ENCODE measurements around the gene POLR2B.

POLR2B gene

GRCh38 chr4:56940971-56941370, 37.7 kb upstream of the POLR2B start:
- H3K9ac ChIP-seq (ENCODE audit: low read length) = no peak overlapping the region
- no peaks in the 10 kb centered on the region for H3K4me1 ChIP-seq (ENCODE audit: control insufficient read depth, low read depth, low read length)
- no peaks in the 10 kb centered on the region for H3K79me1 ChIP-seq (ENCODE audit: low read length)
- no peak overlapping the region for H4K8ac ChIP-seq (ENCODE audit: low read depth, low read length)
- H3K4me2 ChIP-seq (ENCODE audit: low read length) = no peak overlapping the region
- H3K4me3 ChIP-seq (ENCODE audit: low read length) = no peak overlapping the region
- H3K27ac ChIP-seq (ENCODE audit: low read depth, low read length) = no peak overlapping the region
- no peaks in the 10 kb centered on the region for H3K27me3 ChIP-seq (ENCODE audit: insufficient read depth, low read length, poor library complexity)
- no peaks in the 10 kb centered on the region for H3K36me3 ChIP-seq (ENCODE audit: control insufficient read depth, insufficient read depth, low read length)
- H3K56ac ChIP-seq (ENCODE audit: low read length) = no peak overlapping the region
- H3K23ac ChIP-seq (ENCODE audit: low read length) = no peak overlapping the region
- no peak overlapping the region for H2BK5ac ChIP-seq (ENCODE audit: low read length)
- no peak overlapping the region for H2AK5ac ChIP-seq (ENCODE audit: low read length)
- DNase-seq = no peak
- H2BK15ac ChIP-seq (replicated peaks; ENCODE audit: low read depth) = no peak overlapping the region
- no peak overlapping the region for H3K4ac ChIP-seq (ENCODE audit: low read depth, low read length)
- no peaks in the 10 kb centered on the region for H3K79me2 ChIP-seq (ENCODE audit: control insufficient read depth, insufficient read depth, low read length)
- no peak overlapping the region for H3K18ac ChIP-seq (ENCODE audit: low read length)
- no peak overlapping the region for H2BK120ac ChIP-seq (ENCODE audit: low read depth, low read length)
- H4K5ac ChIP-seq (ENCODE audit: low read length) = no peak overlapping the region

GRCh38 chr4:56941403-56941802, 37.3 kb upstream of the POLR2B start:
- no peak overlapping the region for H3K4ac ChIP-seq (ENCODE audit: low read depth, low read length)
- no peaks in the 10 kb centered on the region for H3K4me1 ChIP-seq (ENCODE audit: control insufficient read depth, low read depth, low read length)
- H3K23ac ChIP-seq (ENCODE audit: low read length) = no peak overlapping the region
- WGBS (ENCODE audit: extremely low coverage, insufficient coverage, low lambda C conversion rate) = no CpG with 5 or more reads among the region's 3 CpGs
- no peak overlapping the region for H2BK120ac ChIP-seq (ENCODE audit: low read depth, low read length)
- H3K18ac ChIP-seq (ENCODE audit: low read length) = no peak overlapping the region
- H2AK5ac ChIP-seq (ENCODE audit: low read length) = no peak overlapping the region
- H3K27ac ChIP-seq (ENCODE audit: low read depth, low read length) = no peak overlapping the region
- no peak overlapping the region for H3K56ac ChIP-seq (ENCODE audit: low read length)
- H4K8ac ChIP-seq (ENCODE audit: low read depth, low read length) = no peak overlapping the region
- H3K4me2 ChIP-seq (ENCODE audit: low read length) = no peak overlapping the region
- H4K5ac ChIP-seq (ENCODE audit: low read length) = no peak overlapping the region
- no peak for DNase-seq
- H3K27me3 ChIP-seq (ENCODE audit: insufficient read depth, low read length, poor library complexity) = no peaks in the 10 kb centered on the region
- H3K9ac ChIP-seq (ENCODE audit: low read length) = no peak overlapping the region
- H3K36me3 ChIP-seq (ENCODE audit: control insufficient read depth, insufficient read depth, low read length) = no peaks in the 10 kb centered on the region
- H2BK5ac ChIP-seq (ENCODE audit: low read length) = no peak overlapping the region
- no peak overlapping the region for H3K4me3 ChIP-seq (ENCODE audit: low read length)
- H3K79me1 ChIP-seq (ENCODE audit: low read length) = no peaks in the 10 kb centered on the region
- H3K79me2 ChIP-seq (ENCODE audit: control insufficient read depth, insufficient read depth, low read length) = no peaks in the 10 kb centered on the region
- no peak overlapping the region for H2BK15ac ChIP-seq (replicated peaks; ENCODE audit: low read depth)

- no peaks in the 10 kb centered on the region for H3K4me1 ChIP-seq (ENCODE audit: control insufficient read depth, low read depth, low read length)
- H3K27ac ChIP-seq (ENCODE audit: low read depth, low read length) = no peak overlapping the region
- no peaks in the 10 kb centered on the region for H3K27me3 ChIP-seq (ENCODE audit: insufficient read depth, low read length, poor library complexity)
- H3K79me1 ChIP-seq (ENCODE audit: low read length) = no peaks in the 10 kb centered on the region
- no peak overlapping the region for H4K8ac ChIP-seq (ENCODE audit: low read depth, low read length)
- no peak overlapping the region for H2BK5ac ChIP-seq (ENCODE audit: low read length)
- H3K36me3 ChIP-seq (ENCODE audit: control insufficient read depth, insufficient read depth, low read length) = no peaks in the 10 kb centered on the region
- no peak overlapping the region for H3K4ac ChIP-seq (ENCODE audit: low read depth, low read length)
- H2BK15ac ChIP-seq (replicated peaks; ENCODE audit: low read depth) = no peak overlapping the region
- no peaks in the 10 kb centered on the region for H3K79me2 ChIP-seq (ENCODE audit: control insufficient read depth, insufficient read depth, low read length)
- no peak for DNase-seq
- H2AK5ac ChIP-seq (ENCODE audit: low read length) = no peak overlapping the region
- H3K4me2 ChIP-seq (ENCODE audit: low read length) = no peak overlapping the region
- H3K56ac ChIP-seq (ENCODE audit: low read length) = no peak overlapping the region
- WGBS (ENCODE audit: extremely low coverage, insufficient coverage, low lambda C conversion rate) = no CpG with 5 or more reads among the region's 9 CpGs
- H3K18ac ChIP-seq (ENCODE audit: low read length) = no peak overlapping the region
- H4K5ac ChIP-seq (ENCODE audit: low read length) = no peak overlapping the region
- H2BK120ac ChIP-seq (ENCODE audit: low read depth, low read length) = no peak overlapping the region
- H3K4me3 ChIP-seq (ENCODE audit: low read length) = no peak overlapping the region
- no peak overlapping the region for H3K9ac ChIP-seq (ENCODE audit: low read length)
- H3K23ac ChIP-seq (ENCODE audit: low read length) = no peak overlapping the region
These were observed 24.8 kb upstream of the POLR2B start for GRCh38 chr4:56953680-56954520.

- Histone ChIP-seq H3K23ac (ENCODE audit: low read length) (no peak overlapping the region), H3K27ac (ENCODE audit: low read depth, low read length) (no peak overlapping the region), H3K4me3 (ENCODE audit: low read length) (no peak overlapping the region), H2BK5ac (ENCODE audit: low read length) (no peak overlapping the region), H2BK15ac (replicated peaks; ENCODE audit: low read depth) (no peak overlapping the region), H3K56ac (ENCODE audit: low read length) (no peak overlapping the region), H3K18ac (ENCODE audit: low read length) (no peak overlapping the region), H3K79me1 (ENCODE audit: low read length) (no peaks in the 10 kb centered on the region), H3K27me3 (ENCODE audit: insufficient read depth, low read length, poor library complexity) (no peaks in the 10 kb centered on the region), H3K4me1 (ENCODE audit: control insufficient read depth, low read depth, low read length) (no peaks in the 10 kb centered on the region), H3K4ac (ENCODE audit: low read depth, low read length) (no peak overlapping the region), H3K4me2 (ENCODE audit: low read length) (no peak overlapping the region), H4K8ac (ENCODE audit: low read depth, low read length) (no peak overlapping the region), H4K5ac (ENCODE audit: low read length) (no peak overlapping the region), H2BK120ac (ENCODE audit: low read depth, low read length) (no peak overlapping the region), H3K79me2 (ENCODE audit: control insufficient read depth, insufficient read depth, low read length) (no peaks in the 10 kb centered on the region), H3K36me3 (ENCODE audit: control insufficient read depth, insufficient read depth, low read length) (no peaks in the 10 kb centered on the region), H3K9ac (ENCODE audit: low read length) (no peak overlapping the region), H2AK5ac (ENCODE audit: low read length) (no peak overlapping the region)
- no peak for DNase-seq
- WGBS (ENCODE audit: extremely low coverage, insufficient coverage, low lambda C conversion rate) = no CpG with 5 or more reads among the region's 7 CpGs
These were observed 20.6 kb upstream of the POLR2B start for GRCh38 chr4:56958111-56958517.

GRCh38 chr4:56959100-56959499, 19.6 kb upstream of the POLR2B start:
- Histone ChIP-seq H2BK5ac (ENCODE audit: low read length) (no peak overlapping the region), H4K5ac (ENCODE audit: low read length) (no peak overlapping the region), H3K4me3 (ENCODE audit: low read length) (no peak overlapping the region), H3K56ac (ENCODE audit: low read length) (no peak overlapping the region), H3K23ac (ENCODE audit: low read length) (no peak overlapping the region), H2BK15ac (replicated peaks; ENCODE audit: low read depth) (no peak overlapping the region), H2AK5ac (ENCODE audit: low read length) (no peak overlapping the region), H3K9ac (ENCODE audit: low read length) (no peak overlapping the region), H3K4me2 (ENCODE audit: low read length) (no peak overlapping the region), H3K4ac (ENCODE audit: low read depth, low read length) (no peak overlapping the region), H2BK120ac (ENCODE audit: low read depth, low read length) (no peak overlapping the region), H3K36me3 (ENCODE audit: control insufficient read depth, insufficient read depth, low read length) (no peaks in the 10 kb centered on the region), H3K27me3 (ENCODE audit: insufficient read depth, low read length, poor library complexity) (no peaks in the 10 kb centered on the region), H3K27ac (ENCODE audit: low read depth, low read length) (no peak overlapping the region), H3K18ac (ENCODE audit: low read length) (no peak overlapping the region), H3K79me1 (ENCODE audit: low read length) (no peaks in the 10 kb centered on the region), H3K4me1 (ENCODE audit: control insufficient read depth, low read depth, low read length) (no peaks in the 10 kb centered on the region), H3K79me2 (ENCODE audit: control insufficient read depth, insufficient read depth, low read length) (no peaks in the 10 kb centered on the region), H4K8ac (ENCODE audit: low read depth, low read length) (no peak overlapping the region)
- DNase-seq = no peak
- WGBS (ENCODE audit: extremely low coverage, insufficient coverage, low lambda C conversion rate) = no CpG with 5 or more reads among the region's 1 CpG

- no peaks in the 10 kb centered on the region for H3K79me1 ChIP-seq (ENCODE audit: low read length)
- H3K36me3 ChIP-seq (ENCODE audit: control insufficient read depth, insufficient read depth, low read length) = no peaks in the 10 kb centered on the region
These were observed 17.6 kb upstream of the POLR2B start for GRCh38 chr4:56961107-56961500.

More at GRCh38 chr4:56961107-56961500, 17.6 kb upstream of the POLR2B start:
- H2BK15ac ChIP-seq (replicated peaks; ENCODE audit: low read depth) = no peak overlapping the region
- no peak overlapping the region for H2AK5ac ChIP-seq (ENCODE audit: low read length)
- no peaks in the 10 kb centered on the region for H3K4me1 ChIP-seq (ENCODE audit: control insufficient read depth, low read depth, low read length)
- H2BK120ac ChIP-seq (ENCODE audit: low read depth, low read length) = no peak overlapping the region
- H3K27ac ChIP-seq (ENCODE audit: low read depth, low read length) = no peak overlapping the region
- H3K23ac ChIP-seq (ENCODE audit: low read length) = no peak overlapping the region
- H2BK5ac ChIP-seq (ENCODE audit: low read length) = no peak overlapping the region
- no peak overlapping the region for H4K5ac ChIP-seq (ENCODE audit: low read length)
- H3K56ac ChIP-seq (ENCODE audit: low read length) = no peak overlapping the region
- H3K27me3 ChIP-seq (ENCODE audit: insufficient read depth, low read length, poor library complexity) = no peaks in the 10 kb centered on the region
- no peak overlapping the region for H3K18ac ChIP-seq (ENCODE audit: low read length)
- H3K4me3 ChIP-seq (ENCODE audit: low read length) = no peak overlapping the region
- no peaks in the 10 kb centered on the region for H3K79me2 ChIP-seq (ENCODE audit: control insufficient read depth, insufficient read depth, low read length)
- DNase-seq = no peak
- no peak overlapping the region for H3K4me2 ChIP-seq (ENCODE audit: low read length)
- WGBS (ENCODE audit: extremely low coverage, insufficient coverage, low lambda C conversion rate) = no CpG with 5 or more reads among the region's 2 CpGs
- H4K8ac ChIP-seq (ENCODE audit: low read depth, low read length) = no peak overlapping the region
- no peak overlapping the region for H3K4ac ChIP-seq (ENCODE audit: low read depth, low read length)
- H3K9ac ChIP-seq (ENCODE audit: low read length) = no peak overlapping the region

Data from mesendoderm (in vitro differentiated cells).